HG02610 (cell line): ENCODE data around the gene RAD54L.
A peak's percentile ranks its signal among the peaks of the same experiment; 100 is the strongest.
"Not testable (repeated sequence)": the region's sequence is repeated elsewhere in the genome, so short reads cannot be mapped to it uniquely, and the experiment has no call there.

Experiments
- ATAC-seq: cut with Tn5 transposase; IDR thresholded peaks from one replicate; pipeline ENCODE4 v1.9.1; 2021; ENCODE audit warnings: mild to moderate bottlenecking, moderate library complexity; ENCODE audit not compliant: unreplicated experiment

Gene RAD54L

GRCh38 chr1:46238865-46239264 is 8.7 kb upstream of the RAD54L start:
- not testable (repeated sequence) for ATAC-seq

- not testable (repeated sequence) for ATAC-seq
Measured at GRCh38 chr1:46241733-46242132, 5.8 kb upstream of the RAD54L start.

- no peak for ATAC-seq
Measured at GRCh38 chr1:46242918-46243317, 4.6 kb upstream of the RAD54L start.

GRCh38 chr1:46243831-46244230 is 3.7 kb upstream of the RAD54L start:
- ATAC-seq, result not testable (repeated sequence)

GRCh38 chr1:46244656-46245371 is 2.7 kb upstream of the RAD54L start:
- ATAC-seq, result no peak

DNA sequence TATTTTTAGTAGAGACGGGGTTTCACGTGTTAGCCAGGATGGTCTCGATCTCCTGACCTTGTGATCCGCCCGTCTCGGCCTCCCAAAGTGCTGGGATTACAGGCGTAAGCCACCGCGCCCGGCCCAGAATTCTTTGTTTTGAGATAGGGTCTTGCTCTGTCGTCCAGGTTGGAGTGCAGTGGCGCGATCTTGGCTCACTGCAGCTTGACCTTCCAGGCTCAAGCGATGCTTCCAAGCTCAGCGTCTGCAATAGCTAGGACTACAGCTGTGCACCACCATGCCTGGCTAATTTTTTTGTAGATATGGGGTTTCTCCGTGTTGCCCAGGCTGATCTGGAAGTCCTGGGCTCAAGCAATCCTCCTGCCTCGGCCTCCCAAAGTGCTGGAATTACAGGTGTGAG is 1.4 kb upstream of the RAD54L start:
- ATAC-seq, result not testable (repeated sequence)

GRCh38 chr1:46246548-46247435 is 771 bp upstream of the RAD54L start:
- peak; percentile 58 for ATAC-seq

DNA sequence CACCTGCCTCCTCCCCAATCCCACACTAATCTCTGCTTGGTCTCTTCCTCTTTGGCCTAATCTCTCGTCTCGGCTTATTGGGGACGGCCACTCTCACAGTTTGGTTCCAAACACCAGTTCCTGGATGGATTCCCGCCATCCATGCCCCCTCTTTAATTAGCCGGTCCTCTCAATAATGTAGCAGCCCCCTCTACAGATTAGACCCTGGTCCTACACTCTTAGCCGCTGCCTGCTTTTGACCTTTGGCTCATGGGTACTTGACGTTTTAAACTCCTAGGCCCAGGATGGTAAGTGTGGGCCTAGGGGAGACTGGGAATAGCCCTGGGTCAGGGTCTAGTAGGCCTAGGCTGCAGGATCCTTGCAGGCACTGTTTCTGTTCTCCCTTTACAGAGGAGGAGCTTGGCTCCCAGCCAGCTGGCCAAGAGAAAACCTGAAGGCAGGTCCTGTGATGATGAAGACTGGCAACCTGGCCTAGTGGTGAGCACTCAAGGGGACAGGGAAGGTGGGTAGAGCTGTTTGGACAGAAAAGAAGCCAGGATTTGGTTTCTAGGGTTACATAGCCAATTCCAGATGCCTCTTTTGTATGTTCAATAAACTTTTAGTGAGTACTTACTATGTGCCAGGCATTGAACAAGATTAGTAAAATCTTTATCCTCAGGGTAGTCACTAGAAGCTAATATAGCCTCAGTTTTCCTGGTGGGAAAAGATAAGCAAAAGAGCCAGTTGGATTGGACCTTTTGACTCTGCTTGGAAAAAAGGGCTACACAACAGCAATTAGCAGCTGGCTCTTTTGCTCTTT is 758 bp downstream of the RAD54L start:
- no peak for ATAC-seq

DNA sequence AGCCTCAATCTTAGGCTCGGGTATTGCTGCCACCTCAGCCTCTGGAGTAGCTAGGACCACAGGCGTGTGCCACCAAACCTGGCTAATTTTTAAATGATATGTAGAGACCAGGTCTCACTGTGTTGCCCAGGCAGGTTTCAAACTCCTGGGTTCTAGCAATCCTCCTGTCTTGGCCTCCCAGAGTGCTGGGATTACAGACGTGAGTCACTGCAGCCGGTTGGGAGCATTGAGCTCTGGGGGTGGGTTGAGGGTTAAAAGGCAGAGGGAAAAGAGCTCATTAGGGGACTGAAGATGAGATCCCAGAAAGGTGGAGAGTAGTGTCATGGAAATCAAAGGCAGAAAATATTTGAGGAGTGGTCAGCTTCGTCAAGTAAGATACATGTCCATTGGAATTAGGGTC is 7.1 kb downstream of the RAD54L start:
- no peak for ATAC-seq

DNA sequence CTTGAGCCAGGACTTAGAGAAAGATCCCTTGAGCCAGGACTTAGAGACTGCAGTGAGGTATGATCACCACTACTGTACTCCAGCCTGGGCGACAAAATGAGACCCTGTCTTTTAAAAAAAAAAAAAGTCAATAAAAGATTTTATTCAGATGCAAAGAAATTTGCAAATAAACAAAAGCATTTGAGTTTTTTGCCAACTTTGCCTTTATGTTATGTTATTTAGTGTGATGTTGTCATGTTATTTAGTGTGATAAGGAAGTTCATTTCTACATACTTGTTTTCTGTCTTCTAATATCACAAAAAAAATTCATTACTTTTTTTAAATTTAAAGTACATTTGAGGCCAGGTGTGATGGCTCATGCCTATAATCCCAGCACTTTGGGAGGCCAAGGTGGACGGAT is 9.0 kb downstream of the RAD54L start:
- no peak for ATAC-seq

DNA sequence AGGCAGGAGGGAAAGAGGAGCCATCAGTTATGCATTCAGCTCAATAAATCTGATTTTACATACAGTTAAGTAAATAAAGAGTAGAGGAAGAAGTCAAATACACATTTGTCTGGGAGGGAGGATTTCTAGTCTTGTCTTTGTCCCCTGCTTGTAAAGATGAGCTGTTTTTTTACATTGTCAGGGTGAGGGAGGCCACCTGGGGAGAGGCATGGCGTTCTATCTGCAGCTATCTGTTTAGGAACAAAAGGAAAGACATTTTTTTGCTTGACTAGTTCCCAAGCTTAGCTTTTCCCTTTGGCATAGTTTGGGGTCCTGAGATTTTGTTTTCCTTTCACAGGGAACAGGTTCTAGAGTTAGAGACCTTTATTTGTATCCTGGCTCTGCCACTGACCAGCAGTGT is 14.9 kb downstream of the RAD54L start:
- no peak for ATAC-seq

DNA sequence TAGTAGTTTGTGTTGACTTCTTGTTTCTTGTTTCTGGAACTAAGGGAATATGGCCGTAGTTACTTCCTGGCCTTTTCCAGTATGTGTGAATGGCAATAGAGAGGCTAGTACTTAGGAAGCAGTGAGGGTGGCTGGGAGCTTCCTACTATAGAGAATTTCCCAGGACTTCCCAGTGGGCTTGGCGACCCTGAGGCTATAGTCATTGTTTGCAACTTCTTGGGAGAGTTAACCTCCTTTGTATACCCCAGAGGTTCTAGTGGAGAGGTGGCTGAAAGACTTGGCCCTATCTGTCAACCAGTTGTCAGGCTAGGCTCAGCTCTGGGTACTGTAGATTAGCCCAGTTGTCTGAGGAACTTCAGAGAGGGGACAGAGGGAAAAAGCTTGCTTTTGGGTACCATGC is 15.6 kb downstream of the RAD54L start:
- no peak for ATAC-seq

DNA sequence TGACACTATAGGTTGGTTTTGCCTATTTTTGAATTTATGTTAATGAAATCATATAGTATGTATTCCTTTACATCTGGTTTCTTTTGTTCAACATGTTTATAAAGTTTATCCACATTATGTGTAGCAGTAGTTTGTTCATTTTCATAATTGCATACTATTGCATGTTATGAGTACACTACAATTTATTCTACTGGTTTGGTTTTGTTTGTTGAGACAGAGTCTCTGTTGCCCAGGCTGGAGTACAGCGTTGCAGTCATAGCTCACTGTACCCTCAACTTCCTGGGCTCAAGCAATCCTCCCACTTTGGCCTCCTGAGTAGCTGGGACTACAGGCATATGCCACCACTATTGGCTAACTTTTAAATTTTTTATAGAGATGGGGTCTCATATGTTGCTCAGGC is 21.0 kb downstream of the RAD54L start:
- ATAC-seq, result no peak

DNA sequence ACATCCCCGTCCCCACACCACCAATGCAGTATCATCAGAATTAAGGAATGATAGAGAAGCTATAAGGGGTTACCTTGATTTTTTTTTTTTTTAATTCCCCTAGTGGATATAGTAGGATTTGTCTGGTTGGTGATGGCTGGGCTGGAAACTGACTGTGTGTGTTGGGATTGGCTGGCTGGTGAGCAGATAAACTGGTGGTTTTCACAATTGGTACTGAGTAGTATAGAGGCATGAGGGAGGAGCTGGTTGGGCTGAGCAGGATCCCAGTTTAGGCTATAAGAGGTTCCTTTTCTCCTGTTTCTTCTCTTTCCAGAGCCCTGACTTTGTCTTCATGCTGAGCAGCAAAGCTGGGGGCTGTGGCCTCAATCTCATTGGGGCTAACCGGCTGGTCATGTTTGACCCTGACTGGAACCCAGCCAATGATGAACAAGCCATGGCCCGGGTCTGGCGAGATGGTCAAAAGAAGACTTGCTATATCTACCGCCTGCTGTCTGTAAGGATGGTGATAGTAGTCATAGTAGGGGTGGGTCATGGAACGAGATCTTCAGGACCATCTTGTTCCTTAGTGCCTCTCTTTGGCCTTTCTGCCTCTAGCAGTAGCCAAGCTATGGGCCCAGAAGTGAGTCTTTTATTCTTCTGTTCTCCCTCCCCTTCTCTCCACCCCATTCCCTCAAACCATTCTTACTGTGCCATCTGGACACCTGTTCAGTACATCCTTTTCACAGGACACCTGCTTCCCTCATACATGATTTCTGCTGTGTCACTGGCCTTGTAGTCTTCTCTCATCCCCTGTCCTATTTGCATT is 26.9 kb downstream of the RAD54L start:
- no peak for ATAC-seq

DNA sequence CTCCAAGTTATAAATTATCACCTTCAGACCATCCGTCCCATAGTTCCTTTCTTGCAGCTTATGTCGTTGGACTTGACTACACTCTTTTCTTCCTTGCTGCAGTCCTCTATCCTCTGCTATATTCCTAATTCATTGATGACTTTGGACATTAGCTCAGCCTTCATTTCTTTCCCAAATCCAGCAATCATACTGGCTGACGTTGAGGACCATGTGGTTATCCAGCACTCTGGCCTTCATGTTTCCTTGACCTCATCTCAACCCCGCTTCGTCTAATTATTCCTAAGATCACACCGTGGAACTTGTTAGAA is 27.4 kb downstream of the RAD54L start:
- no peak for ATAC-seq

DNA sequence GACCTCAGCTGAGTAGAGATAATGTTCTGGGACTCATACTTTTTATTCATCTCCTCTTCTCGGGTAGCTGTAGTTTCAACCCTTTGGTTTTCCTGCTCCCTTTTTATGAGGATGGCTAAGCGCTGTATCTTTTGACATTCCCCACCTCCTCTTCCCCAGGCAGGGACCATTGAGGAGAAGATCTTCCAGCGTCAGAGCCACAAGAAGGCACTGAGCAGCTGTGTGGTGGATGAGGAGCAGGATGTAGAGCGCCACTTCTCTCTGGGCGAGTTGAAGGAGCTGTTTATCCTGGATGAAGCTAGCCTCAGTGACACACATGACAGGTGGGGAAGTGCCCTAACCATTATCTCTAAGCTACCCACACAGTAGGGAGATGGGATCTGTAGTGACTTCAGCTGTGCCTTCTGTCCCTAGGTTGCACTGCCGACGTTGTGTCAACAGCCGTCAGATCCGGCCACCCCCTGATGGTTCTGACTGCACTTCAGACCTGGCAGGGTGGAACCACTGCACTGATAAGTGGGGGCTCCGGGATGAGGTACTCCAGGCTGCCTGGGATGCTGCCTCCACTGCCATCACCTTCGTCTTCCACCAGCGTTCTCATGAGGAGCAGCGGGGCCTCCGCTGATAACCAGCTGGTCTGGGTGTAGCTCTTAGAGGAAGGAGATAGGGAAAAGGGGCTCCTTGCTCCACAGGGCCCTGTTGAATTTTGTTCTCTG is 30.3 kb downstream of the RAD54L start:
- ATAC-seq, result no peak

DNA sequence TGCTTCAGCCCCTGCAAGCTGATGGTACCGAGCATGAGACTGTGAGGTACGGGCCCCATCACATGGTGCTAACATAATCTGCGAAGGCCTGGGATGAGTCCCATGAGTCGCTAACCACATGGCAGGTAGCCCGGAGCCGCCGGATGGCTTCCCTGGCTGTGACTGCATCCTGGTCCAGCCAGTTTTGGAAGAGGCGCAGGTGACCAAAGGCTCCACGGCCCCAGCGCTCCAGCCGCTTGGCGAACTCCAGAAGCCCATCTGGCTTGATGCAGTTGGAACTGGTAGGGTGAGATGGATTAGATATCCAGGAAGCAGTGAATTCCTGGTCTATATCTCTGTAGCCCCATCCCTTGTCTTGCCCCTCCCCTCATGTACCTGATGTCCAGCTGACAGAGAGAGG is 31.2 kb downstream of the RAD54L start:
- ATAC-seq, result no peak

DNA sequence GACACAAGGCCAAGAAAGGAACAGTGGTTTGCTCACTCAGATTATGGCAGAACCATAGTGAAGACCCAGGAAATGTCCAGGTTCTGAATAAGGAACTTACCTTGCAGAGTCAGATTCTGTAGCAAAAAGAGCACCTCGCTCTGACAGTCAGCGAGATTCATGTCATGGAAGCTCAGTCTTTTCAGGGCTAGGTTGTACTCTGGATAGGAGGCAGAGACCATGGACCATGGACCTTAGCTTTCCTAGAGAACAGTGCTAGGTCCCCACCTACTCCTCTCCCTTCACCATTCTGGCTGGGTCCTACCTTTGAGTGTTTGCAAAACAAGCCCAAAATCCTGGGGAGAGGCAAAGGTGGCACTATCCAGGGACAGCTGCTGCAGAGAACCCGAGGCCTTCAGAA is 32.5 kb downstream of the RAD54L start:
- ATAC-seq, result no peak

DNA sequence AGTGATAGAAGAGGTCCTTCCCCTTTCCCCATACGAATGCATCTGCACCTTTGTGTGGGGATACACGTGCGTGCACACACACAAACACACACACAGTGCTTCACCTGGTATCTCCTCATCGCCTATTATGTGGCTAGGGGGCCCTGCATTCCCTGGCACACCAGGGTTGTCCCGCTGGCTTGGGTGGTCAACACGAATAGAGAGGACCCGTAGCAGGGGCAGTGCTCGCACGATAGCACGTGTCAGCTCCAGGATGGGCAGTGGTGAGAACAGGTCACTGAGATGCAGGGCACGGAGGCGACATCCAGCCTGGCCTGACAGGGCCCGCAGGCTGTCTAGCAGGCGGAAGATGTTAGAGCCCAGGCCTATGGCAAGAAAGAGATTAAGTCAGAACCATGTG is 33.5 kb downstream of the RAD54L start:
- no peak for ATAC-seq

GRCh38 chr1:46284058-46284457 is 36.5 kb downstream of the RAD54L start:
- ATAC-seq, result no peak
